Measurements from ENCODE around the gene UPF1.

- no peak for TF ChIP-seq OSR1 (CRISPR knock-in tag; IDR thresholded peaks at IDR 0.05)
- no peak for TF ChIP-seq TOX (CRISPR knock-in tag; IDR thresholded peaks at IDR 0.05; ENCODE audit: borderline replicate concordance)
Measured at GRCh38 chr19:18871543-18871942, 39.8 kb downstream of the UPF1 start.

All from SK-N-SH treated with all-trans-retinoic acid at 6 μM for 48 hours (cell line).